ENCODE results near the gene RNF128. TPM values are rescaled to one million over a fixed set of nuclear protein-coding genes. Genes with fewer than 3 reads are reported as not detected.

Gene RNF128
- total RNA-seq, 120 experiments from 2014 or later, result 1.5 to 8.6 (median 4.8) TPM

Other genes starting within 250 kb of the RNF128 start
- 10 to 100 TPM in 26 of 120 experiments, 1 to 10 TPM in 94; 1.7 to 16.3 (median 7.7) TPM for gene RADX, start 114.7 kb upstream of the RNF128 start, total RNA-seq
- gene TBC1D8B, start 76.0 kb downstream of the RNF128 start, total RNA-seq, result 10 to 100 TPM in 3 of 120 experiments, 1 to 10 TPM in 117; 2.0 to 14.5 (median 5.5) TPM
- gene RIPPLY1, start 176.6 kb downstream of the RNF128 start, total RNA-seq, result under 1 TPM in 3 of 120 experiments, not detected in 117; 0.25 to 0.55 (median 0.36) TPM
- gene CLDN2, start 193.7 kb downstream of the RNF128 start, total RNA-seq, result under 1 TPM in 10 of 120 experiments, not detected in 110; 0.11 to 0.29 (median 0.19) TPM